NB4 (cell line): ENCODE data around the gene HCFC1.

Source experiments
- CTCF ChIP-seq: IDR thresholded peaks from one replicate; pipeline ENCODE4 v1.5.1; 2012; ENCODE audit warnings: low read depth, low read length
- MAX ChIP-seq: IDR thresholded peaks from 2 replicates; pipeline ENCODE4 v1.6.1; 2011; ENCODE audit warnings: low read depth, low read length
- MYC ChIP-seq: IDR thresholded peaks from 2 replicates; pipeline ENCODE4 v1.6.1; 2011; ENCODE audit warnings: low read depth, low read length
- POLR2A ChIP-seq: IDR thresholded peaks from 2 replicates; pipeline ENCODE4 v1.6.1; 2011; ENCODE audit warnings: mild to moderate bottlenecking; ENCODE audit not compliant: insufficient read length; ENCODE audit errors: extremely low read depth

- TF ChIP-seq CTCF: no peak
- TF ChIP-seq POLR2A: no peak
- TF ChIP-seq MAX: no peak
- TF ChIP-seq MYC: peak; percentile 25; the same call in 1 of the 2 replicates
These were observed 27.9 kb upstream of the HCFC1 start for GRCh38 chrX:153999359-154000037.
